ENCODE results near the gene GLI2. TPM values are rescaled to one million over a fixed set of nuclear protein-coding genes. Genes with fewer than 3 reads are reported as not detected.

Gene GLI2
- total RNA-seq: 10 to 100 TPM in 2 of 4 donors, 1 to 10 TPM in 2; 7.1 to 25.3 (median 11.8) TPM

GRCh38 chr2:120735746-120736170 is at the start of gene GLI2:
Gene GLI2 (plus strand): TSS chr2:120735868. CDS start chr2:120797321, 61,453 bp downstream.
- Histone ChIP-seq H3K9me3 (no peaks in the 10 kb centered on the region), H3K4me3 (peak within 1 kb of the TSS; percentile 70 to 81 (median 74)), H3K36me3 (no peaks in the 10 kb centered on the region), H3K27me3 (peaks cover 0 to 32% (median 0%) of the 10 kb centered on the region in 4 donors), H3K27ac (replicated peaks in 1 of 4) (peak within 1 kb of the TSS; percentile 87 to 94 (median 92)), H3K4me1 (peaks cover 12 to 82% (median 74%) of the 10 kb centered on the region in 4 donors)
- peak; percentile 93 for DNase-seq (ENCODE audit: extremely low spot score)
- intact Hi-C loops (cut with DNase I): loop anchor here (5.0 kb wide), 4 partner anchors 87 to 337 kb away; no protein-coding TSS in a partner anchor
- TF ChIP-seq CTCF (IDR thresholded peaks at IDR 0.05) (peak; percentile 63 to 81 (median 76)), POLR2A (IDR thresholded peaks at IDR 0.05; ENCODE audit: low read depth) (no peak), POLR2AphosphoS5 (IDR thresholded peaks at IDR 0.05) (peak; percentile 32 to 55)
- under 1% methylated on average over 20 of the region's 59 CpGs for WGBS

GRCh38 chr2:120685974-120686297 is 49.7 kb upstream of the GLI2 start:
- DNase-seq (ENCODE audit: extremely low spot score): no peak
- intact Hi-C loops (cut with DNase I): no loop called here

GRCh38 chr2:120686511-120687168 is 49.0 kb upstream of the GLI2 start:
- intact Hi-C loops (cut with DNase I): no loop called here
- H3K27ac ChIP-seq (replicated peaks in 1 of 4): no peak overlapping the region
- no peaks in the 10 kb centered on the region for H3K9me3 ChIP-seq
- H3K27me3 ChIP-seq: peaks cover 0 to 14% (median 0%) of the 10 kb centered on the region in 4 donors
- TF ChIP-seq EP300 (IDR thresholded peaks at IDR 0.05) (no peak), CTCF (IDR thresholded peaks at IDR 0.05) (no peak), POLR2A (IDR thresholded peaks at IDR 0.05; ENCODE audit: low read depth) (no peak), POLR2AphosphoS5 (IDR thresholded peaks at IDR 0.05) (no peak)
- H3K36me3 ChIP-seq: no peaks in the 10 kb centered on the region
- no peak overlapping the region for H3K4me3 ChIP-seq
- DNase-seq (ENCODE audit: extremely low spot score): no peak
- H3K4me1 ChIP-seq: peaks cover 0 to 3% (median 0%) of the 10 kb centered on the region in 4 donors
- 86% methylated on average over 16 of the region's 16 CpGs for WGBS

More at GRCh38 chr2:120685974-120686297, 49.7 kb upstream of the GLI2 start:
- no peak overlapping the region for H3K4me3 ChIP-seq
- 96% methylated on average over 11 of the region's 12 CpGs for WGBS
- TF ChIP-seq EP300 (IDR thresholded peaks at IDR 0.05) (no peak), CTCF (IDR thresholded peaks at IDR 0.05) (no peak), POLR2AphosphoS5 (IDR thresholded peaks at IDR 0.05) (no peak), POLR2A (IDR thresholded peaks at IDR 0.05; ENCODE audit: low read depth) (no peak)
- peaks cover 0 to 21% (median 0%) of the 10 kb centered on the region in 4 donors for H3K27me3 ChIP-seq
- H3K9me3 ChIP-seq: no peaks in the 10 kb centered on the region
- H3K4me1 ChIP-seq: peaks cover 0 to 3% (median 0%) of the 10 kb centered on the region in 4 donors
- H3K36me3 ChIP-seq: no peaks in the 10 kb centered on the region
- H3K27ac ChIP-seq (replicated peaks in 1 of 4): no peak overlapping the region

GRCh38 chr2:120687210-120687609 is 48.5 kb upstream of the GLI2 start:
- H3K9me3 ChIP-seq: no peaks in the 10 kb centered on the region
- H3K36me3 ChIP-seq: no peaks in the 10 kb centered on the region
- peaks cover 0 to 8% (median 0%) of the 10 kb centered on the region in 4 donors for H3K27me3 ChIP-seq
- H3K27ac ChIP-seq (replicated peaks in 1 of 4): no peak overlapping the region
- no peak overlapping the region for H3K4me3 ChIP-seq
- DNase-seq (ENCODE audit: extremely low spot score): no peak
- TF ChIP-seq EP300 (IDR thresholded peaks at IDR 0.05): no peak
- TF ChIP-seq POLR2A (IDR thresholded peaks at IDR 0.05; ENCODE audit: low read depth): no peak
- no peak for TF ChIP-seq CTCF (IDR thresholded peaks at IDR 0.05)
- no peak for TF ChIP-seq POLR2AphosphoS5 (IDR thresholded peaks at IDR 0.05)
- WGBS: 78% methylated on average over 2 of the region's 2 CpGs
- intact Hi-C loops (cut with DNase I): no loop called here
- peaks cover 0 to 3% (median 0%) of the 10 kb centered on the region in 4 donors for H3K4me1 ChIP-seq
